GM12872 (cell line): ENCODE results near the gene PIK3AP1.

Experiments
- TF ChIP-seq, protein P1 (sequence below): IDR thresholded peaks from 3 replicates; pipeline ENCODE4 v1.5.1; 2011; ENCODE audit warnings: low read depth, mild to moderate bottlenecking, low read length, moderate library complexity; ENCODE audit not compliant: insufficient read depth

The PIK3AP1 gene

DNA sequence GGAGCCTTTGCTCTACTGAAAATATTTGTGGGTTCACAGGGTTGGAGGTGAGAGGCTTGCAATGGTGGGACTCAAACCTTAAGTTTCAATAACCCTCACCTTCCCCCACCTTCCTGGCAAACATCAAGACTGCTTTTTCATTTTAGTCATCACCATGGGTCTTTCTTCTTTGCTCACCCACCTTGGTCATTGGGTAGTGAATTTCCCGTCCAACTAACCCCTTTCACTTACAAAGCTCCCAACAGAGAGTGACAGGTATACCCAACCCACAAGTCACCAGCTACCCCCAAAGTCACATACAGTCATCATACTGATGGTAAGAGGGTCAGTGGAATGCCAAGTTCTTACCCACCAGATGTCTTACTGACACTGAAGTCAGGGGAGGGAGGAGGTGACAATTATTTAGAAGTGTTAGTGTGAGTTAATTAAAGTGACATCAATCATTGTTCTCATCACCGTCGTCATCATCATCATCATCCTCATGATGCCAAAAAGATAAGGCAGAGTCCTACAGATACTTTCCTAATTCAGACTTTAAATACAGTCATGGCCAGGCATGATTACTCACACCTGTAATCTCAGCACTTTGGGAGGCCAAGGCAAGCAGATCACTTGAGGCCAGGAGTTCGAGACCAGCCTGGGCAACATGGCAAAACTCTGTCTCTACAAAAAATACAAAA, 49.0 kb downstream of the PIK3AP1 start:
- TF ChIP-seq, protein P1, sequence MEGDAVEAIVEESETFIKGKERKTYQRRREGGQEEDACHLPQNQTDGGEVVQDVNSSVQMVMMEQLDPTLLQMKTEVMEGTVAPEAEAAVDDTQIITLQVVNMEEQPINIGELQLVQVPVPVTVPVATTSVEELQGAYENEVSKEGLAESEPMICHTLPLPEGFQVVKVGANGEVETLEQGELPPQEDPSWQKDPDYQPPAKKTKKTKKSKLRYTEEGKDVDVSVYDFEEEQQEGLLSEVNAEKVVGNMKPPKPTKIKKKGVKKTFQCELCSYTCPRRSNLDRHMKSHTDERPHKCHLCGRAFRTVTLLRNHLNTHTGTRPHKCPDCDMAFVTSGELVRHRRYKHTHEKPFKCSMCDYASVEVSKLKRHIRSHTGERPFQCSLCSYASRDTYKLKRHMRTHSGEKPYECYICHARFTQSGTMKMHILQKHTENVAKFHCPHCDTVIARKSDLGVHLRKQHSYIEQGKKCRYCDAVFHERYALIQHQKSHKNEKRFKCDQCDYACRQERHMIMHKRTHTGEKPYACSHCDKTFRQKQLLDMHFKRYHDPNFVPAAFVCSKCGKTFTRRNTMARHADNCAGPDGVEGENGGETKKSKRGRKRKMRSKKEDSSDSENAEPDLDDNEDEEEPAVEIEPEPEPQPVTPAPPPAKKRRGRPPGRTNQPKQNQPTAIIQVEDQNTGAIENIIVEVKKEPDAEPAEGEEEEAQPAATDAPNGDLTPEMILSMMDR: no peak

DNA sequence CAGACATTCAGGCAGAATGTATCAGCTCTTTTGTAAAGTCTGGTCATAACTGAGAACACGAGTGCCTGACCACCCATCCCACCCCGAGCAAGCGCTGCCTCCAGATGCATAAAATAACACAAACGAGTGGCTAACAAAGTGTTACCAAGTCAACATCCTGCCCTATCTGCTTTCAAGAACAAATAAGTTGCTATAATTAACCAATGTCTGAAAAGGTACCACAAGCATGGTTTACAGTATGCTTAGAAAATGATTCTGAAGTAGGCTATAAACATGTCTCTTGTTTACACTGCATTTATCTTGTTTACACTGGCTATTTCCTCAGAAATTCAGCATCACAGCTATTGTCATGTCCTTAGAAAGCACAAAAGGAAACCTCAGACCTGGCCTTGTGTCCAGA, 49.5 kb downstream of the PIK3AP1 start:
- TF ChIP-seq, protein P1: no peak

DNA sequence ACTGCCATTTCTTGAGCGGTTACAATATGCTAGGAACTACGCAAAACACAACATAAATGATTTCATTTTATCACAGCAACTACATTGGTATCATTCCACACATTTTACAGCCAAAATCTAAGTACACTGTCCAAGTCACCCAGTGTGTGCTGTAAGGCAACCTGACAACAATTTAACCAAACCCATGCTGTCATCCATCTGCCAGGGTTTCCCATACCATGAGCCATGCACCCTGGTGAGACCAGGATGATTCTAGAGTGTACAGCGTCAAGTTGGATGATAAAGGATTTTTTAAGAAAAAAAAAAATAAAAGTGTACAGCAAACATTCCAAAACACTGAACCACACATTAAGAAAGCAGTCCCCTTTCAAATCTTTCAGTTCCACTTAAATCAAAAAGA, 52.9 kb downstream of the PIK3AP1 start:
- TF ChIP-seq, protein P1: no peak

DNA sequence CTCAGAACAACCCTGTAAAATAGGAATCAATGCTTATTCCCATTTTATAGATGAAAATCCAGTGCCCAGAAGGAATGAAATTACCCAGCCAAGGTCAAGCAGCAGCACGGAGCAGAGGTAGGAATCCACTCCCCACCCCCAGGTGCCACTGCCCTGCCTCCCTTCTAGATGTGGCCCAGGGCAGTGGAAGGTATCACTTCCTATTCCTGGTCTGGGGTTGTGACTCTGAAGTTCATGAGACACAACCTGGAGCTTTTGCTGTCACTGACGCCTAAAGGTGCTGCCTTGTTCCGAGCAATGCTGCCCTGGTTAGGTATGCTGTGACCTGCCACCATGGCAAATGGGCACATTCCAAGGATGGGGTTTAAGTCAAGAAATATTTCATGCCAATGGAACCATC, 53.6 kb downstream of the PIK3AP1 start:
- TF ChIP-seq, protein P1: no peak

DNA sequence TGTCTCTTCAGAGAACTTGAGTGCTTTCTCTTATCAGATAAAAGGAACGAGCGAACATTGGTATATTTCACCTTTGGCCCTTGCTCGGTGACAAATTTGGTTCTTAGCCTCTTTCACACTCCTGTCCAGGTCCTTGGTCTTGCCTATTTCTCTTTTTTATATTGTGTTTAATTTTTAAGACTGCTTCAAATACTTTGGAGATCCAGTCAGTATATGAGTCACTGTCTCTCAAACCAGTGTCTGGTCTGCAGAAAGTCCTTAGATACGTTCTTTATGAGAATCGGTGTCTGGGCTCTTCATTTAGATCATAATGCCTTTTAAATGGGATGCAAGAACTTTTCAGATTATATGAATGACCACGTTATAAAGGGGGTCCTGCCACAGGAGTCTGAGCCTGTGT, 55.0 kb downstream of the PIK3AP1 start:
- TF ChIP-seq, protein P1: no peak

DNA sequence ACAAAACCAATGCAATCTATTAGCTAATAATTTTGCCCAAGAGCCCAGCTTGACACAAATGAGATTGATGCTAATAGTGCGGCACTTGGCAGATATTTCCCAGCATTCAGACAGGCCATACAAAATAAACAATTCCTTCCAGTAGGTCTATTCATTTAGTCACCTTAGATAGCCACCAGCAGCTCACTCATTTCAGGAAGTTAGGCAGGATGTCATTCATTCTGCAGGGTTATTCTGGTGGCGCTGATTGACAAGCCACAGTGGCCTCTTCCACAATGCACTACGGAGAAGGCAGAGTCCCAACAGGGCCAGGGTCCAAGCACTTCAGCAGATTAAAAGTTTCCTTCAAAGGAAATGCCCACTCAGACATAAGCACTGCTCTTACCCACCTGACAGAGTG, 55.8 kb downstream of the PIK3AP1 start:
- TF ChIP-seq, protein P1: no peak

DNA sequence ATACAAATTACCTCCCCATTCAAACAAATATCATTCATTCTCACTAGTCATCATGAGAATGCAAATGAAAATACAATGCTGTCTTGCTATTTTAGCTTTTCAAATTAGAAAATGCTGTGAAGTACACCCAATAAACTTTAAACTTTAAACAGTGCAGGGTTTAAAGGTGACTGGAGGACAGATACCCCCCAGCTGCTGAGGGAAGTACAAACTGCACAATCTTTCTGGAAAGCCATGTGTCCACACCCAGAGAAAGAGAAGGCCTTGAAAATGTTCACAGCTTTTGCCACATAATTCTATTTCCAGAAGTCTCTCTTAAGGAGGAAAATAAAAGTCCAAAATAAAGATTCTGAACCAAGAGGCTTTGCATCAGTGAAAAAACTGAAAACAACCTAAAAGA, 56.5 kb downstream of the PIK3AP1 start:
- TF ChIP-seq, protein P1: no peak
